ENCODE measurements around the gene DPEP1.
"Not testable (repeated sequence)": the region's sequence is repeated elsewhere in the genome, so short reads cannot be mapped to it uniquely, and the experiment has no call there.

Gene DPEP1

DNA sequence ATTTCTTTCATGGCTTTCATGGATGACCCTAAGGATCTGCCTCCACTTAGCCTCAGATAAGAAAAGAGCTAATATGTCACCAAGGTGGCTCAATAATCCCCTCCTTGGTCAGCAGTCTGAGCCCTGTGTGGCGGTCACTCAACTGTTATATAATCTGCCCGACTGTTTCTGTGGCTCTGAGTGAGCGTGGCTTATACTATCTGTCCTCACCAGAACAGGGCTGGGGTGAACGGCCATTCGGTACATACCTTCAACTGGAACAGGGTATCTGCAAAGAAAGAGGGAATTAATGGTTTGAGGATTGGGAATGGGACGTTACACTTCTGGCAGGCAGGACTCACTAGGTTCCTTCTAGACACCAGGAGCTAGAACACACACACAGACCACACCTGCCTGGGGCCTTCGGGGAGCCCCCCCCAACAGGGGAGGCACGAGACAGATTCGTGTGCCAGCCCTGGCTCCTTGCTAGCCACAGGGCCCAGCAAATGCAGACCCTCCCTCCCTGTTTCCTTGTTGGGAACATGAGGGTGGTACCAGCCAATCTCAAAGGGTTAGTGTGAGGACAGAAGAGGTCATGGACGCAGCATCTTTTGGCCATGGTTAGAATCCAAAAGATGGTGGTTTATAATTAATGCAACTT is 40.3 kb downstream of the DPEP1 start:
- no peak for DNase-seq (ENCODE audit: low read depth)

DNA sequence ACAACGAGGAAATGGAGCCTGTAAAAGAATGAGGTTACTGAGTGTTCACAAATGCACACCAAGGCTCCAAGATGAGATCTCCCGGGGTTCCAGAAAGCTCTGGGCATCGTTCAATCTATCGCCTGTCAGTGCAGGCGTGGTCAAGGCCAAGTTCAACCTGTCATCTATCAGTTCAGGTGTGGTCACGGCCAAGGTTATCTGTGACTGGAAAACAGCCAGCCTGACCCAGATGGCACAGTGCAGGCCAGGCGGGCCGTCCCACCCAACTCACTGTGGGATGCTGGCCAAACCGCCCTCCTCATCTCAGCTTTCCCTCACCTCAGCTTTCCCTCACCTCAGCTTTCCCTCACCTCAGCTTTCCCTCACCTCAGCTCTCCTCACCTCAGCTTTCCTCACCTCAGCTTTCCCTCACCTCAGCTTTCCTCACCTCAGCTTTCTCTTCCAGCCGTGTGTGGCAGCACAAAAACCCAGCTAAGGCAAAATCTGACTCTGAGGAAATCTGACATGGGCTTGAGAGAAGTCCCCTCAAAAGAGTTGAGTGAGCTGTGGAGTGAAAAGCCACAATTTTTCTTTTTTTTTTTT is 41.7 kb downstream of the DPEP1 start:
- DNase-seq (ENCODE audit: low read depth), result no peak

DNA sequence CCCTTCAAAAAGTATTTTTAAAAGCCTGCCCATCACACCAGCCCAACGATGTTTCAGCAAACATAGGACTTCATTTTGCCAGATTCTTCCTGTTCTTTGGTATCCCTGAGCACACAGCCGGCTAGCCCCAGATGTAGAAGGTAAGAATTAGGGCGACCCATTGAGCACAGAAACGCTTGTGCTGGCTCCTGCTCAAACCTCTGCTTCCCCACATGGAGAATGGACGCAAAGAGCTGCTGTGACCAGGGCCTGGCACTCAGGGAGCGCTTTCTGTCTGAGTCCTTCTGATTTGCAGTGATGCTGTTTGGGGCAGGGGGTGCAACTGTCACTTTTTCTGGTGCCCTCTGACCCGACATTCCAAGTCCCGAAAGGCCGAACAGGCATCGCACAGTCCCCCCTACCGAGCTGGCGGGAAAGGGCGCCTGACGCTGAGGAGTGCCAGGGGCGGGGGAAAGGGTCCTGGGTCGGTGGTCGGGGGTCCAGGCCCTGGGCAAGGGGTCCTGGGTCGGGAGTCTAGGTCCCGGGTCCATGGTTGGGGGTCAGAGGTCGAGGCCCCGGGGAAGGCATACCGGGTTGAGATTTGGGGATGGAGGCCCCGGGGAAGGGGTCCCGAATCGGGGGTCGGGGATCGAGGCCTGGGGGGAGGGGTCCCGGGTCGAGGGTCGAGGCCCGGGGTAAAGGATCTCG is 43.1 kb downstream of the DPEP1 start:
- no peak for DNase-seq (ENCODE audit: low read depth)

DNA sequence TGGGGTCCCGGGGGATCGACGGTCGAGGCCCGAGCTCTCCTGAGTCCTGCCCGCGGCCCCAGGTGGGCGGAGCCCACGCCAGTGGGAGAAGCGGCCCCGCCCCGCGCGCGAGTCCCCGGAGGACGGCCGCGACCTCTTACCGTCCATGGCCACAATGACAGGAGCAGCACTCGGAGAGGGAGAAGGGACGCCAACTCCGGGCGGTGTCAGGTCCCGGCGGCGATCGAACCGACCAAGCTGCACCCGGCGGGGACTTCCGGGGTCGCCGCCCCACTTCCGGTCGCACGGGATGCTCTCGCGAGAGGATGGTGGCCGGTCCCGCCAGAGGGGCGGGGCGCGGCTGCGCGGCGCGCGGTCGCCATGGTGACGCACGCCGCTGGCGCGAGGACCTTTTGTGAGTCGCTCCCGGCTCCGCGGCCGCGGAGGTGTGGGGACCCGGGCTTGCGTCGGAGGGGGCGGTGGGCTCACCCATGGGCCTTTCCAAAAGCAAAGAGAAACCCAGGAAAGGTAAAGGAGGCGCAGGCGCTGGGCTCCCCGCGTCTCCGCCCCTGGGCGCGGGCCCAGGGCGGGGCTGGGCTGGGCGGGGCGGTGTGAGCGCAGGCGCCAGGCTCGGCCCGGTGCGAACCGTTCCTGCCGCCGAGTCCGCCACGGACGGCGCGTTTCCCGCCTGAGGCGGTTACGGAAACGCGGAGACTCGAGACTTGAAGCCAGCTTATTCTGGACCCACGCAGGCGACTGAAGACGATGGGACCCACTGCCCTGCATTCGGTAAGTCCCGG is 44.2 kb downstream of the DPEP1 start, which contains the start of the genes CHMP1A and SPATA33:
Gene CHMP1A, minus strand, starts transcription at position 267 of the 779 bp plus-strand sequence. Its CDS starts 120 bp downstream, at position 147.
Gene SPATA33, plus strand, starts transcription at position 395 of the 779 bp plus-strand sequence. Its CDS starts 76 bp downstream, at position 471.
- DNase-seq (ENCODE audit: low read depth), result peak; percentile 90

DNA sequence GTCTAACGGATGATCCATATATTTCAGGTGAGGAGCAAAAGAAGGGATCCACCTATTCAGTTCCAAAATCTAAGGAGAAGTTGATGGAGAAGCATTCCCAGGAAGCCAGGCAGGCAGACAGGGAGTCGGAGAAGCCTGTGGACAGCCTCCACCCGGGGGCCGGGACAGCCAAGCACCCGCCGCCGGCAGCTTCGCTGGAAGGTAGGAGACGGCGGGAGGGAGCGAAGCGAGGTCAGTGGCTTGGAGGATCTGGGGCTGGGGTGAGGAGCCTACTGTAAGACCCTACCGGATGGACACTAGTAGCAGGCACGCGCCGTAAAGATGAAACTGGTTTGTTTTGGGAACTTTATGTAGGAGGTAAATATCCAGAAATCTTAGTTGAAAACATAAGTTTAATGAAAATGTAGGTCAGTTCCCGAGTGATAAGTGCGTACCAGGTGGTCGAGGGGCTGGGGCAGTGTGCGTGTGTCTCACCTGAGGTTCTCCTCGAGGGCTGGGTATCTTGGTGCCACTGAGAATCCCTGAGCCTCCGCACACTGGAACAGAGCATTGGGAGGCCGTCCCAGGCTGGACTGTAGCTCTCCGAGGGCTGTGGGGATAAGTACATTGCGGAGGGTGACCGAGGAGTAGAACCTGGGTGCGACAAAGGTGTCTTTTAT is 44.9 kb downstream of the DPEP1 start:
- DNase-seq (ENCODE audit: low read depth), result no peak

GRCh38 chr16:89660146-89660545 is 46.7 kb downstream of the DPEP1 start:
- DNase-seq (ENCODE audit: low read depth), result no peak

- no peak for DNase-seq (ENCODE audit: low read depth)
Observed at GRCh38 chr16:89661215-89661614, 47.8 kb downstream of the DPEP1 start.

DNA sequence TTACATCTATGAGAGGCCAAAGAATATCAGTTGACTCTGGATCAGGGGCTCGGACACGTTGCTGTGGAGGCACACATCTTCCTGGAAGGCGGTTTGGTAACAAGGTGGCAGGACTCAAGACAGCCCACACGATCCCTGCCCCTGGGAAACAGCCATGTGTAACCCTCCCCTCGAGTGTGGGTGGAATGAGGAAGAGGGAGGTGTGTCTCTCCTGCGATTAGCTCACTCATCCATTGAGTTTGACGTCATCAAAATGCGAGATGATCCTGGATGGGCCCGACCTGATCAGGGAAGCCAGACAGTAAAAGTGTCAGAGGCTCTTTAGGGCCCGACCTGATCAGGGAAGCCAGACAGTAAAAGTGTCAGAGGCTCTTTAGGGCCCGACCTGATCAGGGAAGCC is 50.8 kb downstream of the DPEP1 start:
- DNase-seq (ENCODE audit: low read depth), result not testable (repeated sequence)

DNA sequence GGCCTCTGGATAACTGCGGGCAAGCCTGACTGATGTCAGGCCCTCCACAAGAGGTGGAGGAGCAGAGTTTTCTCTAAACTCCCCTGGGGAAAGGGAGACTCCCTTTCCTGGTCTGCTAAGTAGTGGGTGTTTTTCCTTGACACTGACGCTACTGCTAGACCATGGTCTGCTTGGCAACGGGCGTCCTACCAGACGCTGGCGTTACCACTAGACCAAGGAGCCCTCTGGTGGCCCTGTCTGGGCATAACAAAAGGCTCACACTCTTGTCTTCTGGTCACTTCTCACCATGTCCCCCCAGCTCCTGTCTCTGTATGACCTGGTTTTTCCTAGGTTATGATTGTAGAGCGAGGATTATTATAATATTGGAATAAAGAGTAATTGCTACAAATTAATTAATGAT is 53.6 kb downstream of the DPEP1 start:
- DNase-seq (ENCODE audit: low read depth), result not testable (repeated sequence)

DNA sequence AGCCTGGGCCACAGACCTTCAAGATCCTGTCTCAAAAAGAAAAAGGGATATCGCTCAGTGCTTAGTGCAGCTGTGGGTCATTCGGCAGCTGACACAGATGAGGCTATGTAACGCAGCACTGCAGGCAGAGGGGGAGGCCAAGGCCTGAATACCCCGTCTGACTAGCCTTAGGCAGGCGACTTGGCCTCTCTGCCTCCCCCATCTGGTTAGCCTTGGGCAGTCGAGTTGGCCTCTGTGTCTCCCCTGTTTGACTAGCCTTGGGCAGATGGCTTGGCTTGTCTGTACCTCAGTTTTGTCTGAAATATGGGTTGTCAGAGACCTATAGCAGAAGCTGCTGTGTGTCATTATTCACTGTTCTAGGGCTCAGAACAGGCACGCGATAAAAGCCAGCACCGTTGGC is 54.2 kb downstream of the DPEP1 start:
- no peak for DNase-seq (ENCODE audit: low read depth)

- no peak for DNase-seq (ENCODE audit: low read depth)
Observed at GRCh38 chr16:89668790-89669158, 55.3 kb downstream of the DPEP1 start.

DNA sequence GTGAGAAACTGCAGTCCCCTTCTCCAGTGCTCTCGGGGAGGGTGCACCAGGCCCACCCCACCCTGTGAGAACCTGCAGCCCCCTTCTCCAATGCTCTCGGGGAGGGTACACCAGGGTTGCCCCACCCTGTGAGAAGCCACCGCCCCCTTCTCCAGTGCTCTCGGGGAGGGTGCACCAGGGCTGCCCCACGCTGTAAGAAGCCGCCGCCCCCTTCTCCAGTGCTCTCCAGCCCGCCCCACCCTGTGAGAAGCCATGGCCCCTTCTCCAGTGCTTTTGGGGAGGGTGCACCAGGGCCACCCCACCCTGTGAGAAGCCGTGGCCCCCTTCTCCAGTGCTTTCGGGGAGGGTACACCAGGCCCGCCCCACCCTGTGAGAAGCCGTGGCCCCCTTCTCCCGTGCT is 56.3 kb downstream of the DPEP1 start:
- DNase-seq (ENCODE audit: low read depth), result no peak

DNA sequence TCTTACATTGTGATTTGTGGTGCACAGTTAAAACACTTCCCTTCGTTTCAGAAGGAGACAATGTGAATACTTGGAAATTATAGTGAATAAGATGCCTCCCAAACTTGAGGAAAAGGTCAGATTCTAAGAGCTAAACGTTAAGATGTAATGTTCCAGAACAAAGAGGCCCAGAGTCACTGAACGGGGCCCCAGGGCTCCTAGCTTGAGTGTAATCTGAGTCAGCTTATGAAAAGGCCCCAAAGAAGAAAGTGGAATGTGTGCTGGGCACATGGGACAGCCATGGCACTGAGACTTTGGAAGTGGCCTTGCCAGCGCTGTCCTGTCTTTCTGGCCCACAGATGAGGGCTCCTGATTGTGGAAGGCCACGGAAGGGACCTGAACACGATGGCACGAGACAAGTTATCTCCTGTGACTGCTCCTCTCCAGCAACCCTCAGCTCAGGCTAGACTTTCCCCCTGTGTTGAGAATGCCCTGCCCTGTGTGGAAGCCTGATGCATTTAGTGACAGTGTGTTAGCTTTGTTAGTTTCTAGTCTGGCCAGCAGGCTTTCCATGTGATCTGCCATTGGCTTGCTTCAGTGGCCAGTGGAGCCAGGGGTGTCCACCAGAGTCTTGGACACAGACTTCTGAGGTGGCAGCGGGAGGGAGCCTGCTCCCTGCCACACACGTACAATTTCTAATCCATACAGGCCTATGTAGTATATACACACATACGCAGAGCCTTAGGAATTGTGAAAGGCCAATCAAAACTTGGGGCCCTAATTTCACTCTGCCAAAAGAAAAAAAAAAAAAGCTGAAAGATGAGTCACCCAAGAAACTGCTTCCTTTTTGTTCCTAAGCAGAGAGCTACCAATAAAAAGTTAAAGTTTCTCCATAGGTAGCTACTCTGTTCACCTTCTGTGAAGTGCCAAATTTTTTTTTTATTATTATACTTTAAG is 57.3 kb downstream of the DPEP1 start:
- no peak for DNase-seq (ENCODE audit: low read depth)

DNA sequence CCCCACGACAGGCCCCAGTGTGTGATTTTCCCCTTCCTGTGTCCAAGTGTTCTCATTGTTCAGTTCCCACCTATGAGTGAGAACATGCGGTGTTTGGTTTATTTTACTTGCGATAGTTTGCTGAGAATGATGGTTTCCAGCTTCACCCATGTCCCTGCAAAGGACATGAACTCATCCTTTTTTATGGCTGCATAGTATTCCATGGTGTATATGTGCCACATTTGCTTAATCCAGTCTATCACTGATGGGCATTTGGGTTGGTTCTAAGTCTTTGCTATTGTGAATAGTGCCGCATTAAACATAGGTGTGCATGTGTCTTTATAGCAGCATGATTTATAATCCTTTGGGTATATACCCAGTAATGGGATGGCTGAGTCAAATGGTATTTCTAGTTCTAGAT is 58.1 kb downstream of the DPEP1 start:
- not testable (repeated sequence) for DNase-seq (ENCODE audit: low read depth)

GRCh38 chr16:89672177-89672941 is 58.9 kb downstream of the DPEP1 start:
- DNase-seq (ENCODE audit: low read depth), result no peak

- DNase-seq (ENCODE audit: low read depth), result no peak
Observed at GRCh38 chr16:89678258-89678657, 64.8 kb downstream of the DPEP1 start.

GRCh38 chr16:89685916-89686315 is 72.5 kb downstream of the DPEP1 start:
- DNase-seq (ENCODE audit: low read depth), result no peak

- DNase-seq (ENCODE audit: low read depth), result peak; percentile 87
Observed at GRCh38 chr16:89686520-89687091, 73.2 kb downstream of the DPEP1 start, which contains the start of gene CDK10. Gene CDK10, plus strand, starts transcription at chr16:89686689. Its CDS starts 22 bp downstream, at chr16:89686711.

DNA sequence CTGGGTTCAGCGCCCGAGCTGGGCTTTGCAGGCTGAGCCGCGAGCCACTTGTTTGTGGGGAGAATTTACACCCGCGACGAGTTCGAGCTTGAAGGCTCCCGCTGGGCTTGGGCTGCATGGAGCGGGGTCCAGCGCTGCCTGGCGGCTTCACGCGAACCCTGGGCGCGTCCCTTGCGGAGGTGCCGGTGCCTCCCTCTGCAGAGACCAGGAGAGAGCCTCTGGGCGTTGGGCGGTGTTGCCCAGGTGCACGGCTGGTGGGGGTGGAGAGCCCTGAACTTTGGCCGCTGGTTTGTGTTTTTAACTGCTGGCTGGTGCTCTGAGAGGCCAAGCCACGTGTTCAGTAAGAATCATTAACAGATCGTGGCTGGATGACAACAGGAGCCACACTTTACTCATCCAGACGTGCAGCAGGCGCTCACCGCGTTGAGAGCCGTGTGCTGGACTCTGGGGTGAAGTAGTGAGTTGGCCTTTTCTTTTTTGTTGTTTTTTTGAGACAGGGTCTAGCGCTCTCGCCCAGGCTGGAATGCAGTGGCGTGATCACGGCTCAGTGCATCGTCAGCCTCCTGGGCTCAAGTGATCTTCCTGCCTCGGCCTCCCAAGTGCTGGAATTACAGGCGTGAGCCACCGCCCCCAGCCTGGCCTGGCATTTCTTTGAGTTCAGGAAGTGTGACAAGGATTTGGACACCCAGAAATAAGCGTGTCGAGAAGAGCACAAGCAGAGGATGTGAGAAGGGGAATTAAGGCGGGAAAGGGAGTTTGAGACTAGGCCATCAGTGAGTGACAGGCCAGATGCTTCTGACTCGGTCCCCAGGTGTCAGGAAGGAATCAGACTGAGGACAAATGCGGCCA is 73.9 kb downstream of the DPEP1 start:
- no peak for DNase-seq (ENCODE audit: low read depth)

Data from activated T-helper 9 cell treated with anti-CD3 and anti-CD28 coated beads, Interleukin-2, amount 50 U/mL, for 16 hours (primary cell).